OCI-LY7 (cell line): ENCODE measurements around the gene MRPL40. TPM values are rescaled to one million over a fixed set of nuclear protein-coding genes. Genes with fewer than 3 reads are reported as not detected.

Source experiments
- BruUV-seq: library from RNA; stranded (reverse); fragments of 400-500 nt; replicated peaks from 2 replicates; lab custom pipeline; 2021; lab: Mats Ljungman, UMichigan
- CTCF ChIA-PET: fragments of 300-600 bp; sonication (Branson Sonifier 250); formaldehyde crosslinking; loops from one replicate; lab custom pipeline; 2022; ENCODE audit warnings: antibody characterized with exemption; ENCODE audit not compliant: unreplicated experiment; lab: Charles Lee
- POLR2A ChIA-PET: fragments of 300-600 bp; sonication (Branson Sonifier 250); formaldehyde crosslinking; loops from one replicate; lab custom pipeline; 2022; ENCODE audit warnings: antibody characterized with exemption; lab: Charles Lee
- DNase-seq: peaks from one replicate; pipeline ENCODE4 v3.0.0-alpha.2; 2015; ENCODE audit warnings: low spot score
- H2AFZ ChIP-seq: fragments of 200-600 bp; sonication (generic), shearing (Covaris generic); 2 replicates; pipeline ENCODE4 v1.6.1; 2014; ENCODE audit warnings: mild to moderate bottlenecking, antibody characterized with exemption, low read length, moderate library complexity
- H3K27ac ChIP-seq: fragments of 200-600 bp; sonication (generic); 2 replicates; pipeline ENCODE4 v1.5.1; 2014; ENCODE audit warnings: mixed run types, low read depth, mild to moderate bottlenecking, moderate library complexity, low read length, inconsistent platforms; ENCODE audit not compliant: poor library complexity, severe bottlenecking
- H3K36me3 ChIP-seq: fragments of 200-600 bp; sonication (generic); 2 replicates; pipeline ENCODE4 v1.6.1; 2014; ENCODE audit warnings: mild to moderate bottlenecking, antibody characterized with exemption, low read length, moderate library complexity, mixed read lengths; ENCODE audit not compliant: insufficient read depth
- H3K4me1 ChIP-seq: fragments of 200-600 bp; sonication (generic); 2 replicates; pipeline ENCODE4 v1.5.1; 2014; ENCODE audit warnings: mild to moderate bottlenecking, low read length; ENCODE audit not compliant: insufficient read depth, poor library complexity, severe bottlenecking
- H3K4me2 ChIP-seq: fragments of 200-600 bp; sonication (generic); 2 replicates; pipeline ENCODE4 v1.6.1; 2014; ENCODE audit warnings: mild to moderate bottlenecking, low read length
- H3K4me3 ChIP-seq: fragments of 200-600 bp; sonication (generic); 2 replicates; pipeline ENCODE4 v1.5.1; 2014; ENCODE audit warnings: mild to moderate bottlenecking, low read depth, low read length; ENCODE audit not compliant: poor library complexity, severe bottlenecking
- H3K79me2 ChIP-seq: fragments of 200-600 bp; sonication (generic); 2 replicates; pipeline ENCODE4 v1.6.1; 2016; ENCODE audit warnings: low read depth, mild to moderate bottlenecking, low read length, moderate library complexity, mixed read lengths; ENCODE audit not compliant: insufficient read depth
- H3K9me2 ChIP-seq: fragments of 200-600 bp; sonication (generic); 2 replicates; pipeline ENCODE4 v1.6.1; 2016; ENCODE audit warnings: mild to moderate bottlenecking, low read length, mixed read lengths; ENCODE audit not compliant: insufficient read depth
- H3K9me3 ChIP-seq: fragments of 200-600 bp; sonication (generic); 2 replicates; pipeline ENCODE4 v1.6.1; 2014; ENCODE audit warnings: mild to moderate bottlenecking, mixed run types, low read length, mixed read lengths
- H4K20me1 ChIP-seq: fragments of 200-600 bp; sonication (generic); 2 replicates; pipeline ENCODE4 v1.6.1; 2014; ENCODE audit warnings: mild to moderate bottlenecking, antibody characterized with exemption, low read length, moderate library complexity, mixed read lengths; ENCODE audit not compliant: insufficient read depth
- EZH2phosphoT487 ChIP-seq: fragments of 200-600 bp; sonication (generic); IDR thresholded peaks from 2 replicates; pipeline ENCODE4 v1.6.1; 2018; ENCODE audit warnings: low read depth, borderline replicate concordance, mild to moderate bottlenecking, mixed run types, antibody characterized with exemption, low read length, moderate library complexity, mixed read lengths
- intact Hi-C: fragments of 100-400 bp; cut with micrococcal nuclease; formaldehyde crosslinking; loops from one replicate; pipeline ENCODE4 v1.10.0; 2022; ENCODE audit not compliant: unreplicated experiment
- total RNA-seq, 2 experiments: library from RNA; depleted of rRNA in 1 of 2; stranded (reverse); fragments of >200 nt in 1 of 2; shearing (Covaris generic) in 1 of 2; gene quantifications; 2 replicates each; pipeline ENCODE4 v1.2.3, GENCODE V29; 2014 to 2022
- TF ChIP-seq, protein P1 (sequence below): fragments of 200-600 bp; sonication (generic); conservative IDR thresholded peaks from 2 replicates; pipeline ENCODE4 v1.5.1; 2014; ENCODE audit warnings: mild to moderate bottlenecking, antibody characterized with exemption, low read length, moderate library complexity, mixed read lengths

The MRPL40 gene
- total RNA-seq, 2 experiments from 2014 or later: 38.5 to 45.6 TPM

DNA sequence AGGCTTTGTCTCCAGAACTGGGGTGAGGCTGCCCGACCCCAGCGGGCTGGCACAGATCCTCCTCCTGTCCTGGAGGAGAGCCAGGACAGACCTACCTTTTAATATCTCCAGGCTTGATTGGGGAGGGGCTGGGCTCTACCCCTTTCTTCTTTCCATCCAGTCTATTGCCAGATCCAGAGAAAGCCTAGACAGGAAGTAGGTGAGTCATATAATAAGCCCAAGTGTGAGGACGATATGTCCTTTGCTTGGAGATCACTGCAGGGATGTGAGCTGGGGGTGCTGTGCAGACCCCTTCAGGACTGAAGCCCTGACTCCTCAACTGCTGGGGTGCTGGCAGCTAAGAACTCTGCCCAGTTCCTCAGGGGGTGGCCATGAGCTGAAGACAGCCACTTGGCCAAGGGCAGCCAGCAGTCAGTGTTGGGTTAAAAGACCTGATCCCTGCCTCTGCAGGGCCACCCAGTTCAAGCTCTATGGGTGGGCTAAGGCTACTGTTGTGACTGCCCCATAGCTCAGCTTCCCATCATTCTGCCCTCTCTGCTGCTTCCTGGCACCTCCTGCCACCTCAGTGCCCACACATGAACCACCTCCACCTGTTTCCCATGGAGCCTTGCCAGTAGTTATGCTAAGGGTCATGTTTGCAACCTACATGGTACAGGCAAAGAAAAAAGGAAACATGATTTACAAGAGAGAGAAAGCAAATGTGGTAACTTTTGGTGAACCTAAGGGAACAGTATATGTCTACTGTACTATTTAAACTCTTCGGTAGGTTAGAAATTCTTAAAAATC is 23.4 kb downstream of the MRPL40 start:
- Histone ChIP-seq H3K27ac (no peak overlapping the region), H3K4me2 (no peak overlapping the region), H3K9me2 (no peaks in the 10 kb centered on the region), H3K36me3 (peaks cover 97% of the 10 kb centered on the region), H3K4me1 (no peaks in the 10 kb centered on the region), H2AFZ (no peak overlapping the region), H4K20me1 (no peaks in the 10 kb centered on the region), H3K4me3 (no peak overlapping the region), H3K9me3 (no peaks in the 10 kb centered on the region), H3K79me2 (no peaks in the 10 kb centered on the region)
- BruUV-seq: no TSS peak
- no peak for DNase-seq
- CTCF ChIA-PET: no interaction called here
- intact Hi-C loops: no loop called here
- POLR2A ChIA-PET: no interaction called here
- TF ChIP-seq, protein P1, sequence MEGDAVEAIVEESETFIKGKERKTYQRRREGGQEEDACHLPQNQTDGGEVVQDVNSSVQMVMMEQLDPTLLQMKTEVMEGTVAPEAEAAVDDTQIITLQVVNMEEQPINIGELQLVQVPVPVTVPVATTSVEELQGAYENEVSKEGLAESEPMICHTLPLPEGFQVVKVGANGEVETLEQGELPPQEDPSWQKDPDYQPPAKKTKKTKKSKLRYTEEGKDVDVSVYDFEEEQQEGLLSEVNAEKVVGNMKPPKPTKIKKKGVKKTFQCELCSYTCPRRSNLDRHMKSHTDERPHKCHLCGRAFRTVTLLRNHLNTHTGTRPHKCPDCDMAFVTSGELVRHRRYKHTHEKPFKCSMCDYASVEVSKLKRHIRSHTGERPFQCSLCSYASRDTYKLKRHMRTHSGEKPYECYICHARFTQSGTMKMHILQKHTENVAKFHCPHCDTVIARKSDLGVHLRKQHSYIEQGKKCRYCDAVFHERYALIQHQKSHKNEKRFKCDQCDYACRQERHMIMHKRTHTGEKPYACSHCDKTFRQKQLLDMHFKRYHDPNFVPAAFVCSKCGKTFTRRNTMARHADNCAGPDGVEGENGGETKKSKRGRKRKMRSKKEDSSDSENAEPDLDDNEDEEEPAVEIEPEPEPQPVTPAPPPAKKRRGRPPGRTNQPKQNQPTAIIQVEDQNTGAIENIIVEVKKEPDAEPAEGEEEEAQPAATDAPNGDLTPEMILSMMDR: no peak
- no peak for TF ChIP-seq EZH2phosphoT487

DNA sequence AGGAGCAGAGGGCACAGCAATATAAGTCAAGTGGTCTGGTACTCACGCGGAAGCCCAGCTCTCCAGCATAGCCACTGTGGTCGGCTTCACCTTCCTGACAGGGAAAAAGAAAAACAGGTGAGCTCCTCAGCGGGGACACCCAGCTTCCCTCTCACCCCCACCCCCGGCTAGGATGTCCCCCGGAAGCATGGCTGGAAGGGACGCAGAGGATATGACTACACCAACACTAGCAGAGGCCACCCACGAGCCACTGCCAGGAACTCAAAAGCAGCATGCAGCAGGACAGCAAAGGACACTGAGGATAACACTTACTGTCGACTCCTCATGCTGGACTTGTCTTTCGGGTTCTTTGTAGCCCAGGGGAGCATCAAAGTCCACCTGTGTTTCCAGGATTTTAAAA is 24.2 kb downstream of the MRPL40 start:
- intact Hi-C loops: no loop called here
- no TSS peak for BruUV-seq
- POLR2A ChIA-PET: no interaction called here

More for the DNA sequence above, 24.2 kb downstream of the MRPL40 start:
- H3K9me3 ChIP-seq: no peaks in the 10 kb centered on the region
- TF ChIP-seq, protein P1: no peak
- H3K4me3 ChIP-seq: no peak overlapping the region
- H3K4me1 ChIP-seq: no peaks in the 10 kb centered on the region
- no peaks in the 10 kb centered on the region for H3K9me2 ChIP-seq
- no peaks in the 10 kb centered on the region for H4K20me1 ChIP-seq
- peaks cover 97% of the 10 kb centered on the region for H3K36me3 ChIP-seq
- H3K27ac ChIP-seq: no peak overlapping the region
- no peak overlapping the region for H3K4me2 ChIP-seq
- CTCF ChIA-PET: no interaction called here
- no peak for DNase-seq
- no peaks in the 10 kb centered on the region for H3K79me2 ChIP-seq
- no peak overlapping the region for H2AFZ ChIP-seq
